ENCODE data around the gene KIAA0825. TPM values are rescaled to one million over a fixed set of nuclear protein-coding genes. Genes with fewer than 3 reads are reported as not detected.
A peak's percentile ranks its signal among the peaks of the same experiment; 100 is the strongest.

KIAA0825 gene
- total and polyA plus RNA-seq, 2 donors (not counting 1 experiment from before 2014, with no cell fraction given), result 1.7 to 3.6 TPM

- Histone ChIP-seq H3K79me2 (ENCODE audit: control insufficient read depth, insufficient read depth, low read length) (peaks cover 8% of the 10 kb centered on the region), H3K36me3 (ENCODE audit: control insufficient read depth, insufficient read depth, low read length) (no peaks in the 10 kb centered on the region), H3K27ac (ENCODE audit: insufficient read depth, low read length) (no peak overlapping the region), H2AFZ (ENCODE audit: low read length) (no peak overlapping the region), H3K9ac (ENCODE audit: insufficient read depth, low read length) (no peak overlapping the region), H3K9me3 (ENCODE audit: control insufficient read depth, insufficient read depth, low read depth, low read length) (no peaks in the 10 kb centered on the region), H3K4me2 (ENCODE audit: extremely low read depth, insufficient read depth, low read length) (no peak overlapping the region), H3K27me3 (ENCODE audit: control insufficient read depth, insufficient read depth, low read length) (no peaks in the 10 kb centered on the region), H4K20me1 (ENCODE audit: control insufficient read depth, extremely low read depth, insufficient read depth, low read length) (no peaks in the 10 kb centered on the region), H3K4me1 (ENCODE audit: control insufficient read depth, extremely low read depth, insufficient read depth, low read length) (no peaks in the 10 kb centered on the region), H3K4me3 (replicated peaks in 1 of 4; ENCODE audit: control extremely low read depth in 1 of 4, insufficient read depth in 1 of 4, low read depth in 3 of 4, low read length in 4 of 4) (no peak overlapping the region)
- TF ChIP-seq CTCF (conservative IDR thresholded peaks at IDR 0.05 in 1 of 2, IDR thresholded peaks at IDR 0.05 in 1 of 2; ENCODE audit: low read depth in 1 of 2, low read length in 2 of 2) (no peak), EZH2 (IDR thresholded peaks at IDR 0.05; ENCODE audit: low read length, missing control alignments) (no peak)
- DNase-seq (ENCODE audit: low read depth in 2 of 2), result no peak
These were observed 4.1 kb downstream of the KIAA0825 start for GRCh38 chr5:94614156-94614805.

GRCh38 chr5:94613583-94613982 lies 4.8 kb downstream of the KIAA0825 start:
- no peaks in the 10 kb centered on the region for H3K36me3 ChIP-seq (ENCODE audit: control insufficient read depth, insufficient read depth, low read length)

GRCh38 chr5:94595281-94595840 lies 23.0 kb downstream of the KIAA0825 start:
- Histone ChIP-seq H4K20me1 (ENCODE audit: control insufficient read depth, extremely low read depth, insufficient read depth, low read length) (no peaks in the 10 kb centered on the region), H3K4me1 (ENCODE audit: control insufficient read depth, extremely low read depth, insufficient read depth, low read length) (no peaks in the 10 kb centered on the region), H3K9ac (ENCODE audit: insufficient read depth, low read length) (no peak overlapping the region), H3K79me2 (ENCODE audit: control insufficient read depth, insufficient read depth, low read length) (no peaks in the 10 kb centered on the region), H2AFZ (ENCODE audit: low read length) (no peak overlapping the region), H3K27ac (ENCODE audit: insufficient read depth, low read length) (no peak overlapping the region), H3K4me2 (ENCODE audit: extremely low read depth, insufficient read depth, low read length) (no peak overlapping the region), H3K27me3 (ENCODE audit: control insufficient read depth, insufficient read depth, low read length) (no peaks in the 10 kb centered on the region), H3K9me3 (ENCODE audit: control insufficient read depth, insufficient read depth, low read depth, low read length) (no peaks in the 10 kb centered on the region), H3K36me3 (ENCODE audit: control insufficient read depth, insufficient read depth, low read length) (no peaks in the 10 kb centered on the region), H3K4me3 (replicated peaks in 1 of 4; ENCODE audit: control extremely low read depth in 1 of 4, insufficient read depth in 1 of 4, low read depth in 3 of 4, low read length in 4 of 4) (no peak overlapping the region)
- TF ChIP-seq EZH2 (IDR thresholded peaks at IDR 0.05; ENCODE audit: low read length, missing control alignments), result no peak
- no peak for TF ChIP-seq CTCF (conservative IDR thresholded peaks at IDR 0.05 in 1 of 2, IDR thresholded peaks at IDR 0.05 in 1 of 2; ENCODE audit: low read depth in 1 of 2, low read length in 2 of 2)
- DNase-seq (ENCODE audit: low read depth in 2 of 2), result peak in 1 of 2 donors; percentile 6

More at GRCh38 chr5:94613583-94613982, 4.8 kb downstream of the KIAA0825 start:
- H4K20me1 ChIP-seq (ENCODE audit: control insufficient read depth, extremely low read depth, insufficient read depth, low read length), result no peaks in the 10 kb centered on the region
- H3K4me3 ChIP-seq (replicated peaks in 1 of 4; ENCODE audit: control extremely low read depth in 1 of 4, insufficient read depth in 1 of 4, low read depth in 3 of 4, low read length in 4 of 4), result no peak overlapping the region
- H3K27ac ChIP-seq (ENCODE audit: insufficient read depth, low read length), result no peak overlapping the region
- H2AFZ ChIP-seq (ENCODE audit: low read length), result no peak overlapping the region
- H3K4me2 ChIP-seq (ENCODE audit: extremely low read depth, insufficient read depth, low read length), result no peak overlapping the region
- peaks cover 4% of the 10 kb centered on the region for H3K79me2 ChIP-seq (ENCODE audit: control insufficient read depth, insufficient read depth, low read length)
- no peaks in the 10 kb centered on the region for H3K27me3 ChIP-seq (ENCODE audit: control insufficient read depth, insufficient read depth, low read length)
- DNase-seq (ENCODE audit: low read depth in 2 of 2), result peak; percentile 1 to 31
- no peak overlapping the region for H3K9ac ChIP-seq (ENCODE audit: insufficient read depth, low read length)
- peak in 1 of 2 donors; percentile 31 for TF ChIP-seq CTCF (conservative IDR thresholded peaks at IDR 0.05 in 1 of 2, IDR thresholded peaks at IDR 0.05 in 1 of 2; ENCODE audit: low read depth in 1 of 2, low read length in 2 of 2)
- TF ChIP-seq EZH2 (IDR thresholded peaks at IDR 0.05; ENCODE audit: low read length, missing control alignments), result no peak
- no peaks in the 10 kb centered on the region for H3K4me1 ChIP-seq (ENCODE audit: control insufficient read depth, extremely low read depth, insufficient read depth, low read length)
- H3K9me3 ChIP-seq (ENCODE audit: control insufficient read depth, insufficient read depth, low read depth, low read length), result no peaks in the 10 kb centered on the region

All from fibroblast of lung (primary cell).